Vagina (tissue), 2 donors: ENCODE data around the gene HS6ST2.

Experiments used
- POLR2A ChIP-seq, 2 donors: fragments of 450-650 bp; IDR thresholded peaks; one replicate each; pipeline ENCODE4 v1.6.1; 2017; ENCODE audit warnings: antibody characterized with exemption in 2 of 2, mild to moderate bottlenecking in 2 of 2, moderate library complexity in 2 of 2
- POLR2AphosphoS5 ChIP-seq, 2 donors: sonication (generic); formaldehyde crosslinking; IDR thresholded peaks; one replicate each; pipeline ENCODE4 v1.9.0; 2017; ENCODE audit warnings: antibody characterized with exemption in 2 of 2, mild to moderate bottlenecking in 2 of 2, low read depth in 1 of 2; ENCODE audit not compliant: insufficient read depth in 1 of 2
- TF ChIP-seq, protein P1 (sequence below), 3 experiments: fragments of 450-650 bp in 2 of 3; fragments of 200-600 bp in 1 of 3; sonication (generic) in 1 of 3; IDR thresholded peaks; one replicate each; pipeline ENCODE4 v1.5.1; 2017 to 2019; ENCODE audit warnings: antibody characterized with exemption in 3 of 3, mild to moderate bottlenecking in 2 of 3, moderate library complexity in 2 of 3

DNA sequence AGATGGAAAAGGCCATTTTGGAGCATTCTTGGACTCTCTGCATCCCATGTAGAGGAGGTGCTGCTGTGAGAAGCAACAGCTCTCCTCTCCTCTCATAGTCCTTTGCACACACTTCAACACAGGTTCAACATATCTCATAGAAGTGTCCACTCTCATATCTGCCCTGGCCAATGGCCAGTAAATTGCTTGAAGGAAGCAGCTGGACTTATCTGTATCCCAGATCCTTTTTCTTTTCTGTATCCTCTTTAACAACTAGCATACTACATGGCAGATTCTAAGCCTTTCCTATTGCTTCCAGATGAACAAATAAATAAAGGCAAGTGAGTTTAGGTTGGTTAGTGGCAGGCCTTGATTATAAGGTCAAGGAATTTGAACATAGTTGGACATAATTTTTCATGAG, 122.0 kb downstream of the HS6ST2 start:
- TF ChIP-seq POLR2AphosphoS5 (IDR thresholded peaks at IDR 0.05; ENCODE audit: insufficient read depth in 1 of 2, low read depth in 1 of 2), result no peak
- TF ChIP-seq, protein P1, sequence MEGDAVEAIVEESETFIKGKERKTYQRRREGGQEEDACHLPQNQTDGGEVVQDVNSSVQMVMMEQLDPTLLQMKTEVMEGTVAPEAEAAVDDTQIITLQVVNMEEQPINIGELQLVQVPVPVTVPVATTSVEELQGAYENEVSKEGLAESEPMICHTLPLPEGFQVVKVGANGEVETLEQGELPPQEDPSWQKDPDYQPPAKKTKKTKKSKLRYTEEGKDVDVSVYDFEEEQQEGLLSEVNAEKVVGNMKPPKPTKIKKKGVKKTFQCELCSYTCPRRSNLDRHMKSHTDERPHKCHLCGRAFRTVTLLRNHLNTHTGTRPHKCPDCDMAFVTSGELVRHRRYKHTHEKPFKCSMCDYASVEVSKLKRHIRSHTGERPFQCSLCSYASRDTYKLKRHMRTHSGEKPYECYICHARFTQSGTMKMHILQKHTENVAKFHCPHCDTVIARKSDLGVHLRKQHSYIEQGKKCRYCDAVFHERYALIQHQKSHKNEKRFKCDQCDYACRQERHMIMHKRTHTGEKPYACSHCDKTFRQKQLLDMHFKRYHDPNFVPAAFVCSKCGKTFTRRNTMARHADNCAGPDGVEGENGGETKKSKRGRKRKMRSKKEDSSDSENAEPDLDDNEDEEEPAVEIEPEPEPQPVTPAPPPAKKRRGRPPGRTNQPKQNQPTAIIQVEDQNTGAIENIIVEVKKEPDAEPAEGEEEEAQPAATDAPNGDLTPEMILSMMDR (IDR thresholded peaks at IDR 0.05), result no peak
- no peak for TF ChIP-seq POLR2A (IDR thresholded peaks at IDR 0.05)
